Left lung (tissue), 14 donors: ENCODE results near the gene VSX2. TPM values are rescaled to one million over a fixed set of nuclear protein-coding genes. Genes with fewer than 3 reads are reported as not detected.

ENCODE experiments used
- ATAC-seq: fragments of 200-7000 bp; cut with Tn5 transposase; one replicate; pipeline ENCODE4 v1.9.1; 2020; ENCODE audit warnings: moderate library complexity
- DNase-seq, 4 donors: peaks; one replicate each; pipeline ENCODE4 v3.0.0-alpha.2; 2013 to 2020
- H3K27ac ChIP-seq, 2 donors: fragments of 200-600 bp; sonication (generic) in 1 of 2; one replicate each; pipeline versions ENCODE4 v1.5.0 to v1.8.0; 2020 to 2021
- H3K27me3 ChIP-seq, 2 donors: fragments of 200-600 bp; sonication (generic) in 1 of 2; one replicate each; pipeline versions ENCODE4 v1.5.0 to v1.8.0; 2020 to 2021
- H3K36me3 ChIP-seq, 2 donors: fragments of 200-600 bp; sonication (generic) in 1 of 2; one replicate each; pipeline versions ENCODE4 v1.5.0 to v1.8.0; 2020 to 2021
- H3K4me1 ChIP-seq, 2 donors: fragments of 200-600 bp; one replicate each; pipeline ENCODE4 v1.8.0; 2021
- H3K4me3 ChIP-seq, 2 donors: fragments of 200-600 bp; sonication (generic) in 1 of 2; one replicate each; pipeline versions ENCODE4 v1.5.0 to v1.8.0; 2020 to 2021; ENCODE audit warnings: mild to moderate bottlenecking in 1 of 2
- H3K9me3 ChIP-seq, 2 donors: fragments of 200-600 bp; sonication (generic) in 1 of 2; one replicate each; pipeline versions ENCODE4 v1.5.0 to v1.8.0; 2020 to 2021
- CTCF ChIP-seq, 2 donors: fragments of 200-600 bp; sonication (generic) in 1 of 2; IDR thresholded peaks; one replicate each; pipeline versions ENCODE4 v1.5.0 to v1.8.0; 2021; ENCODE audit warnings: antibody characterized with exemption in 2 of 2
- intact Hi-C, 2 donors: fragments of 100-400 bp; cut with DNase I; formaldehyde crosslinking; loops; one replicate each; pipeline versions ENCODE4 v1.11.2 to v1.14.2; 2022
- long read RNA-seq, 12 donors: library from polyadenylated mRNA in 2 of 12; unstranded in 2 of 12; transcript quantifications; one replicate each; pipeline ENCODE4 v2.0.0 and lab custom pipeline, GENCODE V29; 2019 to 2026
- polyA plus RNA-seq, 6 donors: library from polyadenylated mRNA; unstranded; fragments of 120-200 nt; gene quantifications; one replicate each; pipeline ENCODE4 v1.2.1, GENCODE V29; 2013; ENCODE audit not compliant: insufficient read length in 6 of 6
- total RNA-seq, 2 donors: library from RNA; stranded (reverse); fragmentation: NEBNext Ultra II Directional; extraction: Animal tissue kit (Norgen Biotek cat#: 25700); gene quantifications; one replicate each; pipeline ENCODE4 v1.2.1, GENCODE V29; 2021
- donor health status: DM: no; HTN: yes; CAD: no.
- donor health status: DM: no; HTN: no; CAD: no.

The VSX2 gene
- total RNA-seq (not detected), polyA plus RNA-seq (not detected)
- long read RNA-seq, donor 1: 0 reads
- long read RNA-seq, donor 2: 0 reads
- long read RNA-seq, donor 3: 0 reads
- long read RNA-seq, donor 4: 0 reads
- long read RNA-seq, donor 5: 0 reads
- long read RNA-seq, donor 6: 0 reads
- long read RNA-seq, donor 7: 0 reads
- long read RNA-seq, donor 8: 0 reads
- long read RNA-seq, donor 9: 0 reads
- long read RNA-seq, donor 10: 0 reads
- long read RNA-seq, donor 11: 0 reads
- long read RNA-seq, donor 12: 0 reads

- H3K36me3 ChIP-seq: no peaks in the 10 kb centered on the region
- DNase-seq: no peak
- no peak for TF ChIP-seq CTCF (IDR thresholded peaks at IDR 0.05)
- no peak within 1 kb of the TSS for H3K27ac ChIP-seq
- no peak for ATAC-seq
- H3K27me3 ChIP-seq: peaks cover 67 to 90% of the 10 kb centered on the region in 2 donors
- no peaks in the 10 kb centered on the region for H3K9me3 ChIP-seq
- peaks cover 15 to 22% of the 10 kb centered on the region in 2 donors for H3K4me1 ChIP-seq
- H3K4me3 ChIP-seq: no peak within 1 kb of the TSS
- intact Hi-C loops: no loop called here
Observed at GRCh38 chr14:74238974-74239847, at the start of gene VSX2. Gene VSX2, plus strand, starts transcription at chr14:74239449. Its CDS starts 113 bp downstream, at chr14:74239562.

- ATAC-seq: no peak
- Histone ChIP-seq H3K27ac (no peak overlapping the region), H3K9me3 (no peaks in the 10 kb centered on the region), H3K4me1 (no peaks in the 10 kb centered on the region), H3K36me3 (no peaks in the 10 kb centered on the region), H3K27me3 (no peaks in the 10 kb centered on the region), H3K4me3 (no peak overlapping the region)
- TF ChIP-seq CTCF (IDR thresholded peaks at IDR 0.05): no peak
- intact Hi-C loops: no loop called here
- no peak for DNase-seq
Observed at GRCh38 chr14:74190927-74191575, 48.2 kb upstream of the VSX2 start.

- Histone ChIP-seq H3K27me3 (no peaks in the 10 kb centered on the region), H3K4me3 (no peak overlapping the region), H3K36me3 (peaks cover 0 to 10% of the 10 kb centered on the region in 2 donors), H3K27ac (no peak overlapping the region), H3K4me1 (no peaks in the 10 kb centered on the region), H3K9me3 (no peaks in the 10 kb centered on the region)
- TF ChIP-seq CTCF (IDR thresholded peaks at IDR 0.05): no peak
- intact Hi-C loops: no loop called here
- DNase-seq (no peak), ATAC-seq (peak; percentile 68)
Observed at GRCh38 chr14:74194506-74195274, 44.6 kb upstream of the VSX2 start.

GRCh38 chr14:74195623-74196022 is 43.6 kb upstream of the VSX2 start:
- DNase-seq (no peak), ATAC-seq (no peak)
- intact Hi-C loops: no loop called here
- Histone ChIP-seq H3K27me3 (no peaks in the 10 kb centered on the region), H3K27ac (no peak overlapping the region), H3K9me3 (no peaks in the 10 kb centered on the region), H3K36me3 (peaks cover 0 to 12% of the 10 kb centered on the region in 2 donors), H3K4me3 (no peak overlapping the region), H3K4me1 (no peaks in the 10 kb centered on the region)
- no peak for TF ChIP-seq CTCF (IDR thresholded peaks at IDR 0.05)
